HepG2 (cell line): Measurements from ENCODE around the gene USP36. TPM values are rescaled to one million over a fixed set of nuclear protein-coding genes. Genes with fewer than 3 reads are reported as not detected.

Experiments used
- ATAC-seq: fragments of 200-7000 bp; cut with Tn5 transposase; 3 replicates; pipeline ENCODE4 v1.9.1; 2020; ENCODE audit warnings: mild to moderate bottlenecking, moderate library complexity
- BruUV-seq: library from RNA; stranded (reverse); fragments of 400-500 nt; replicated peaks from 2 replicates; lab custom pipeline; 2021; lab: Mats Ljungman, UMichigan
- CTCF ChIA-PET: fragments of 300-600 bp; formaldehyde crosslinking; extraction: SDS; loops from one replicate; lab custom pipeline; 2021; ENCODE audit warnings: low total read pairs, inconsistent platforms, low intra/inter-chr PET ratio; lab: Yijun Ruan, JAX
- POLR2A ChIA-PET: fragments of 350-600 bp; sonication (Branson Sonifier 250); formaldehyde crosslinking; loops from one replicate; lab custom pipeline; 2020; ENCODE audit warnings: antibody characterized with exemption, inconsistent platforms; lab: Yijun Ruan, JAX
- DNase-seq: peaks from one replicate; pipeline ENCODE4 v3.0.0-alpha.2; 2015; ENCODE audit warnings: low spot score
- FAIRE-seq: peaks from 3 replicates; lab custom pipeline; 2011; peaks lifted over from hg19 to GRCh38; lab: Jason Lieb, UNC
- H2AFZ ChIP-seq: one replicate; pipeline ENCODE4 v1.6.1; 2011; ENCODE audit warnings: low read length, inconsistent platforms
- H3K27ac ChIP-seq: fragments of 300-600 bp; 3 replicates; pipeline ENCODE4 v1.8.0; 2011; ENCODE audit warnings: mixed run types, mild to moderate bottlenecking, mixed read lengths, low read length, inconsistent platforms; ENCODE audit not compliant: insufficient read depth; ENCODE audit errors: extremely low read length
- H3K27me3 ChIP-seq, 2 experiments: fragments of 200-600 bp in 1 of 2; 2 replicates in 1 of 2; 3 replicates in 1 of 2; pipeline versions ENCODE4 v1.6.0 to v1.8.0; 2011; ENCODE audit warnings: low read length in 2 of 2, mild to moderate bottlenecking in 2 of 2, moderate library complexity in 2 of 2, inconsistent platforms in 1 of 2; ENCODE audit not compliant: insufficient read depth in 2 of 2, control insufficient read depth in 1 of 2
- H3K36me3 ChIP-seq, 2 experiments: fragments of 200-600 bp in 1 of 2; replicated peaks in 1 of 2; 2 replicates in 1 of 2; 3 replicates in 1 of 2; pipeline versions ENCODE4 v1.5.1 to v1.8.0; 2011; ENCODE audit warnings: low read length in 2 of 2, inconsistent platforms in 1 of 2; ENCODE audit not compliant: insufficient read depth in 2 of 2, control insufficient read depth in 1 of 2
- H3K4me1 ChIP-seq: 2 replicates; pipeline ENCODE4 v1.5.1; 2012; ENCODE audit warnings: low read length, inconsistent platforms; ENCODE audit not compliant: insufficient read depth
- H3K4me2 ChIP-seq: 2 replicates; pipeline ENCODE4 v1.6.0; 2011; ENCODE audit warnings: low read depth, low read length, inconsistent platforms
- H3K4me3 ChIP-seq, 3 experiments: fragments of 200-600 bp in 1 of 3; sonication (generic), shearing (Covaris generic) in 1 of 3; replicated peaks in 1 of 3; 2 replicates each; pipeline ENCODE4 v1.5.1; 2011 to 2016; ENCODE audit warnings: low read length in 3 of 3, inconsistent platforms in 2 of 3, low read depth in 2 of 3, mild to moderate bottlenecking in 2 of 3, control low read depth in 1 of 3, mixed read lengths in 1 of 3; ENCODE audit not compliant: insufficient read depth in 1 of 3
- H3K79me2 ChIP-seq: one replicate; pipeline ENCODE4 v1.6.1; 2011; ENCODE audit warnings: low read length, inconsistent platforms; ENCODE audit not compliant: insufficient read depth
- H3K9ac ChIP-seq: 2 replicates; pipeline ENCODE4 v1.6.0; 2011; ENCODE audit warnings: mild to moderate bottlenecking, low read depth, low read length, inconsistent platforms; ENCODE audit not compliant: insufficient read depth
- H3K9me3 ChIP-seq: 2 replicates; pipeline ENCODE4 v1.5.1; 2012; ENCODE audit warnings: mild to moderate bottlenecking, low read length
- H4K20me1 ChIP-seq: 2 replicates; pipeline ENCODE4 v1.6.0; 2011; ENCODE audit warnings: inconsistent platforms, mild to moderate bottlenecking, low read length, moderate library complexity; ENCODE audit not compliant: insufficient read depth
- CENPX ChIP-seq: sonication (generic); formaldehyde crosslinking; IDR thresholded peaks from 2 replicates; pipeline ENCODE4 v1.9.0; 2021; ENCODE audit warnings: mild to moderate bottlenecking, missing genetic modification reagents, moderate library complexity
- NFIB ChIP-seq: sonication (generic); formaldehyde crosslinking; IDR thresholded peaks from 2 replicates; pipeline ENCODE4 v1.9.0; 2021; ENCODE audit warnings: missing genetic modification reagents, mild to moderate bottlenecking, borderline replicate concordance
- PBX3 ChIP-seq: sonication (generic); formaldehyde crosslinking; IDR thresholded peaks from 2 replicates; pipeline ENCODE4 v1.8.1; 2023; ENCODE audit warnings: missing genetic modification reagents, inconsistent platforms, borderline replicate concordance
- RELA ChIP-seq: sonication (generic); formaldehyde crosslinking; IDR thresholded peaks from 2 replicates; pipeline ENCODE4 v1.4.0; 2020; ENCODE audit warnings: missing genetic modification reagents
- TCF7L2 ChIP-seq: IDR thresholded peaks from 2 replicates; pipeline ENCODE4 v1.6.1; 2011; ENCODE audit warnings: mild to moderate bottlenecking, low read depth, low read length, moderate library complexity
- ZKSCAN8 ChIP-seq: IDR thresholded peaks from 2 replicates; pipeline ENCODE4 v1.6.1; 2016; ENCODE audit warnings: borderline replicate concordance, missing genetic modification reagents, missing compliant biosample characterization
- ZNF350 ChIP-seq: sonication (generic); formaldehyde crosslinking; IDR thresholded peaks from 2 replicates; pipeline ENCODE4 v1.4.0; 2020; ENCODE audit warnings: mild to moderate bottlenecking, low read depth, missing genetic modification reagents, borderline replicate concordance
- ZNF746 ChIP-seq: sonication (generic); formaldehyde crosslinking; IDR thresholded peaks from 2 replicates; pipeline ENCODE4 v1.8.0; 2022; ENCODE audit warnings: mild to moderate bottlenecking, missing genetic modification reagents
- WGBS: methylation state at CpG from one replicate; pipeline ENCODE4 v1.1.6; 2017; ENCODE audit warnings: low lambda C conversion rate; 5-methylcytosine and 5-hydroxymethylcytosine counted together
- in situ Hi-C: cut with HindIII; loops from 2 replicates; pipeline ENCODE4 v1.10.0; 2017; ENCODE audit warnings: low pct_unique_long_range_greater_than_20kb; ENCODE audit not compliant: extremely low pct_ligation_motif_present
- intact Hi-C: fragments of 100-400 bp; cut with micrococcal nuclease; formaldehyde crosslinking; loops from one replicate; pipeline ENCODE4 v1.10.0; 2022; ENCODE audit not compliant: unreplicated experiment
- polyA plus RNA-seq, 8 experiments: library from polyadenylated mRNA; depleted of rRNA in 3 of 8; stranded (reverse) in 7 of 8; unstranded in 1 of 8; fragments of >200 nt; fragmentation: Illumina TruSeq in 4 of 8; extraction: Trizol in 4 of 8; gene quantifications; 2 replicates each; pipeline versions ENCODE4 v1.2.1 to v1.2.3, GENCODE V29; 2011 to 2016; ENCODE audit warnings: low read depth in 4 of 8, missing spikeins in 1 of 8, mixed read lengths in 1 of 8; ENCODE audit not compliant: insufficient read depth in 1 of 8
- total RNA-seq, 5 experiments: library from RNA; depleted of rRNA; stranded (reverse); fragments of >200 nt; fragmentation: Illumina TruSeq; extraction: Trizol; gene quantifications; 2 replicates each; pipeline ENCODE4 v1.2.3, GENCODE V29; 2016; ENCODE audit warnings: low read depth in 1 of 5
- TF ChIP-seq, protein P1 (sequence below): sonication (generic); formaldehyde crosslinking; IDR thresholded peaks from 2 replicates; pipeline ENCODE4 v1.4.0; 2020; ENCODE audit warnings: missing genetic modification reagents, mild to moderate bottlenecking, borderline replicate concordance

USP36 gene
- total and polyA plus RNA-seq, 2 of the 13 experiments (the other 11 are each of a cell fraction or from before 2014, with no cell fraction given) = 29.6 to 45.9 TPM

DNA sequence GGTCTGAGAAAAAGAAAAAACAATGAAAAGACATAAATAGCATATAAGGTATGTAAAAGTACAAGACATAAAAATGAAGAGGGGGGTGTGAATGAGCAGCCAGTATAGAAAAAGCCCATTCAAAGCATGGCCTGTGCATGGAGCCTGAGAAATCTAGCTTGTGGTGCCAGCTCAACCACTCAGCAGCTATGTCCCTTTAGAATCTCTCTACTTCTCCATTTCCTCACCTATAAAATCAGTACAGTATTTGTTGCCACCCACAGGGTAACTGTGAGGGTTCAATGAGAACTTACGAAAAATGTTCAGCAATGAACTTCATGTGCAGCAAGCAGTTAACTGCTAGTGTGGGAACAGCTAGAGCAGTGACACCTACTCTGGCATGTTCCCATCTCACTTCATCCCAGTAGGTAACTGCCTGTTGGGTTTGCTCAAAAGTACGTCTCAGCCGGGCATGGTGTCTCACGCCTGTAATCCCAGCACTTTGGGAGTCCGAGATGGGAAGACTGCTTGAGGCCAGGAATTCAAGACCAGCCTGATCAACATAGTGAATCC, 73.8 kb downstream of the USP36 start:
- no peaks in the 10 kb centered on the region for H3K9me3 ChIP-seq
- CTCF ChIA-PET = no interaction called here
- DNase-seq = no peak
- POLR2A ChIA-PET = no interaction called here
- no peak for FAIRE-seq
- no TSS peak for BruUV-seq
- intact Hi-C loops = no loop called here
- 95% methylated on average over 5 of the region's 5 CpGs for WGBS
- TF ChIP-seq ZNF350 (CRISPR knock-in tag) = no peak
- no peak for TF ChIP-seq ZNF746
- peaks cover 81% of the 10 kb centered on the region for H3K79me2 ChIP-seq
- no peak overlapping the region for H3K9ac ChIP-seq
- ATAC-seq = no peak
- no peaks in the 10 kb centered on the region for H3K27me3 ChIP-seq
- no peak overlapping the region for H3K4me2 ChIP-seq
- no peak overlapping the region for H3K4me3 ChIP-seq
- peaks cover 59% of the 10 kb centered on the region for H3K4me1 ChIP-seq
- H4K20me1 ChIP-seq = peaks cover 6% of the 10 kb centered on the region; the same call in 1 of the 2 replicates
- H3K27ac ChIP-seq = no peak overlapping the region
- H3K36me3 ChIP-seq = peaks cover 0 to 1% of the 10 kb centered on the region in 2 experiments; a peak in 2 of 5 replicates
- H2AFZ ChIP-seq = no peak overlapping the region
- in situ Hi-C loops = no loop called here

DNA sequence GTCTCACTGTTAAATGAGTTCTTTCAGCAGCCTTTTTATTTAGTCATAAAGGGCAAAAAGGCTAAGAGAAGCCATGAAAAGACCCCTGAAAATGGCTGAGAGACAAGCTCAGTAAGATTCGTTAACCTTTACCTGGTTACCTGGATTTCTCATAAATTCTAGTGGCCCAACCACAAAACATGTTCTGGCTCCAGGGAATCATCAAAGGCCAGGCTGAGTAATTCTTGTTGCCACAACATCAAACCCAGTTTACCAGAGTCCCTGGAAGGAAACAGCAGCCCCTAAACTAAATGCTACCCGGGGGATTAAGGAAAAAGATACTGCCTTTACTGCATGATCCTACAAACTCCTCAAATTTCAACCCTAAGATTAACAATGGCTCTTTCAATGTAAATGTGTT, 74.4 kb downstream of the USP36 start:
- Histone ChIP-seq H3K4me3 (no peak overlapping the region), H4K20me1 (peaks cover 6% of the 10 kb centered on the region; the same call in 1 of the 2 replicates), H2AFZ (no peak overlapping the region), H3K4me2 (no peak overlapping the region), H3K4me1 (peaks cover 65% of the 10 kb centered on the region), H3K27me3 (no peaks in the 10 kb centered on the region), H3K9me3 (no peaks in the 10 kb centered on the region), H3K79me2 (peaks cover 80% of the 10 kb centered on the region), H3K27ac (no peak overlapping the region), H3K36me3 (no peaks in the 10 kb centered on the region; a peak in 1 of 5 replicates), H3K9ac (no peak overlapping the region)
- in situ Hi-C loops (no loop called here), intact Hi-C loops (no loop called here)
- FAIRE-seq = no peak
- ATAC-seq = no peak
- WGBS = 93% methylated on average over 2 of the region's 2 CpGs
- BruUV-seq = no TSS peak
- TF ChIP-seq TCF7L2 = no peak
- no peak for TF ChIP-seq CENPX (CRISPR knock-in tag)
- TF ChIP-seq, protein P1, sequence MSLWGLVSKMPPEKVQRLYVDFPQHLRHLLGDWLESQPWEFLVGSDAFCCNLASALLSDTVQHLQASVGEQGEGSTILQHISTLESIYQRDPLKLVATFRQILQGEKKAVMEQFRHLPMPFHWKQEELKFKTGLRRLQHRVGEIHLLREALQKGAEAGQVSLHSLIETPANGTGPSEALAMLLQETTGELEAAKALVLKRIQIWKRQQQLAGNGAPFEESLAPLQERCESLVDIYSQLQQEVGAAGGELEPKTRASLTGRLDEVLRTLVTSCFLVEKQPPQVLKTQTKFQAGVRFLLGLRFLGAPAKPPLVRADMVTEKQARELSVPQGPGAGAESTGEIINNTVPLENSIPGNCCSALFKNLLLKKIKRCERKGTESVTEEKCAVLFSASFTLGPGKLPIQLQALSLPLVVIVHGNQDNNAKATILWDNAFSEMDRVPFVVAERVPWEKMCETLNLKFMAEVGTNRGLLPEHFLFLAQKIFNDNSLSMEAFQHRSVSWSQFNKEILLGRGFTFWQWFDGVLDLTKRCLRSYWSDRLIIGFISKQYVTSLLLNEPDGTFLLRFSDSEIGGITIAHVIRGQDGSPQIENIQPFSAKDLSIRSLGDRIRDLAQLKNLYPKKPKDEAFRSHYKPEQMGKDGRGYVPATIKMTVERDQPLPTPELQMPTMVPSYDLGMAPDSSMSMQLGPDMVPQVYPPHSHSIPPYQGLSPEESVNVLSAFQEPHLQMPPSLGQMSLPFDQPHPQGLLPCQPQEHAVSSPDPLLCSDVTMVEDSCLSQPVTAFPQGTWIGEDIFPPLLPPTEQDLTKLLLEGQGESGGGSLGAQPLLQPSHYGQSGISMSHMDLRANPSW (CRISPR knock-in tag) = no peak
- TF ChIP-seq NFIB (CRISPR knock-in tag) = no peak
- TF ChIP-seq ZKSCAN8 (CRISPR knock-in tag) = no peak
- no peak for TF ChIP-seq RELA
- TF ChIP-seq PBX3 = no peak
- CTCF ChIA-PET = no interaction called here
- DNase-seq = no peak
- POLR2A ChIA-PET = interaction anchor here (1.2 kb wide), 1 partner anchor 15 kb away, joined by 3 read pairs; no protein-coding TSS in a partner anchor
